K562 (cell line): ENCODE measurements around the gene TARS2. TPM values are rescaled to one million over a fixed set of nuclear protein-coding genes. Genes with fewer than 3 reads are reported as not detected.

Experiments used
- CSDE1 ChIP-seq, 2 experiments: fragments of 450-650 bp; IDR thresholded peaks; 2 replicates each; pipeline ENCODE4 v1.6.1; 2016; ENCODE audit warnings: mild to moderate bottlenecking in 1 of 2
- CXXC5 ChIP-seq: fragments of 250-450 bp; sonication (Bioruptor Pico); IDR thresholded peaks from 2 replicates; pipeline ENCODE4 v1.8.0; 2022; ENCODE audit warnings: inconsistent platforms, mild to moderate bottlenecking, moderate library complexity
- GATA2 ChIP-seq: sonication (generic); formaldehyde crosslinking; IDR thresholded peaks from 2 replicates; pipeline ENCODE4 v1.4.0; 2020; ENCODE audit warnings: mild to moderate bottlenecking, missing genetic modification reagents
- MXI1 ChIP-seq: IDR thresholded peaks from 2 replicates; pipeline ENCODE4 v1.6.1; 2011; ENCODE audit warnings: low read depth, mild to moderate bottlenecking, improper control_type of control experiment, low read length
- MYC ChIP-seq, 2 experiments: fragments of 250-450 bp in 1 of 2; sonication (Bioruptor Pico) in 1 of 2; IDR thresholded peaks; 2 replicates each; pipeline versions ENCODE4 v1.5.1 to v1.6.1; 2012 to 2021; ENCODE audit warnings: low read depth in 2 of 2, borderline replicate concordance in 1 of 2, improper control_type of control experiment in 1 of 2, low read length in 1 of 2, mild to moderate bottlenecking in 1 of 2, moderate library complexity in 1 of 2
- NR3C1 ChIP-seq: sonication (generic); formaldehyde crosslinking; IDR thresholded peaks from 2 replicates; pipeline ENCODE4 v1.8.1; 2022; ENCODE audit warnings: missing genetic modification reagents
- SETDB1 ChIP-seq: IDR thresholded peaks from one replicate; pipeline ENCODE4 v1.6.1; 2012; ENCODE audit warnings: low read length, control low read depth, inconsistent platforms
- SMARCA4 ChIP-seq: fragments of 450-650 bp; IDR thresholded peaks from 2 replicates; pipeline ENCODE4 v1.6.1; 2016
- SRSF9 ChIP-seq: fragments of 200-400 bp; formaldehyde crosslinking; IDR thresholded peaks from 2 replicates; pipeline ENCODE4 v1.6.1; 2017; ENCODE audit warnings: low read depth, low read length, borderline replicate concordance
- TBP ChIP-seq: optimal IDR thresholded peaks from 2 replicates; pipeline ENCODE3; 2011; ENCODE audit warnings: low read depth, low read length, improper control_type of control experiment
- ZNF197 ChIP-seq: fragments of 200-800 bp; sonication (Bioruptor generic); IDR thresholded peaks from 2 replicates; pipeline ENCODE4 v1.6.1; 2016; ENCODE audit warnings: low read depth, missing genetic modification characterization, missing compliant biosample characterization
- ZNF217 ChIP-seq: sonication (generic); formaldehyde crosslinking; IDR thresholded peaks from 2 replicates; pipeline ENCODE4 v1.8.0; 2022; ENCODE audit warnings: mild to moderate bottlenecking, missing genetic modification reagents
- ZNF274 ChIP-seq: IDR thresholded peaks from 2 replicates; pipeline ENCODE4 v1.6.1; 2011; ENCODE audit warnings: low read depth, mild to moderate bottlenecking, low read length, moderate library complexity, borderline replicate concordance
- ZNF408 ChIP-seq: fragments of 250-450 bp; sonication (Bioruptor Pico); IDR thresholded peaks from 2 replicates; pipeline ENCODE4 v1.4.0; 2020; ENCODE audit warnings: low read depth, mild to moderate bottlenecking, moderate library complexity
- ZNF551 ChIP-seq: fragments of 250-450 bp; sonication (Bioruptor Pico); IDR thresholded peaks from 2 replicates; pipeline ENCODE4 v1.5.0; 2021; ENCODE audit warnings: mild to moderate bottlenecking, moderate library complexity
- ZNF76 ChIP-seq: fragments of 250-450 bp; sonication (Bioruptor Pico); IDR thresholded peaks from 2 replicates; pipeline ENCODE4 v1.4.0; 2020; ENCODE audit warnings: mild to moderate bottlenecking, moderate library complexity, borderline replicate concordance
- polyA plus RNA-seq, 8 experiments: library from polyadenylated mRNA; depleted of rRNA in 4 of 8; stranded (reverse) in 5 of 8; unstranded in 3 of 8; fragments of >200 nt; fragmentation: Nextera tagmentation in 2 of 8; fragmentation: Illumina TruSeq in 1 of 8; extraction: Ambion mirVana in 2 of 8; extraction: Trizol in 1 of 8; gene quantifications; 2 replicates each; pipeline versions ENCODE4 v1.2.1 to v1.2.3, GENCODE V29; 2011 to 2014; ENCODE audit warnings: inconsistent platforms in 1 of 8, missing spikeins in 1 of 8
- total RNA-seq, 7 experiments: library from RNA; depleted of rRNA in 6 of 7; stranded (reverse); fragments of >200 nt in 6 of 7; fragmentation: Illumina TruSeq in 2 of 7; extraction: Trizol in 2 of 7; gene quantifications; 2 replicates each; pipeline versions ENCODE4 v1.2.1 to v1.2.3, GENCODE V29; 2011 to 2021; ENCODE audit warnings: low replicate concordance in 1 of 7
- TF ChIP-seq, protein P1 (sequence below), 2 experiments: fragments of 450-650 bp in 1 of 2; sonication (generic) in 1 of 2; formaldehyde crosslinking in 1 of 2; IDR thresholded peaks; 2 replicates each; pipeline versions ENCODE4 v1.7.1 to v1.9.0; 2016 to 2022; ENCODE audit warnings: inconsistent platforms in 1 of 2, mild to moderate bottlenecking in 1 of 2, missing genetic modification reagents in 1 of 2

The TARS2 gene
- total and polyA plus RNA-seq, 9 of the 15 experiments (the other 6 are each of a cell fraction or from before 2014, with no cell fraction given) = 17.0 to 64.2 (median 39.4) TPM

DNA sequence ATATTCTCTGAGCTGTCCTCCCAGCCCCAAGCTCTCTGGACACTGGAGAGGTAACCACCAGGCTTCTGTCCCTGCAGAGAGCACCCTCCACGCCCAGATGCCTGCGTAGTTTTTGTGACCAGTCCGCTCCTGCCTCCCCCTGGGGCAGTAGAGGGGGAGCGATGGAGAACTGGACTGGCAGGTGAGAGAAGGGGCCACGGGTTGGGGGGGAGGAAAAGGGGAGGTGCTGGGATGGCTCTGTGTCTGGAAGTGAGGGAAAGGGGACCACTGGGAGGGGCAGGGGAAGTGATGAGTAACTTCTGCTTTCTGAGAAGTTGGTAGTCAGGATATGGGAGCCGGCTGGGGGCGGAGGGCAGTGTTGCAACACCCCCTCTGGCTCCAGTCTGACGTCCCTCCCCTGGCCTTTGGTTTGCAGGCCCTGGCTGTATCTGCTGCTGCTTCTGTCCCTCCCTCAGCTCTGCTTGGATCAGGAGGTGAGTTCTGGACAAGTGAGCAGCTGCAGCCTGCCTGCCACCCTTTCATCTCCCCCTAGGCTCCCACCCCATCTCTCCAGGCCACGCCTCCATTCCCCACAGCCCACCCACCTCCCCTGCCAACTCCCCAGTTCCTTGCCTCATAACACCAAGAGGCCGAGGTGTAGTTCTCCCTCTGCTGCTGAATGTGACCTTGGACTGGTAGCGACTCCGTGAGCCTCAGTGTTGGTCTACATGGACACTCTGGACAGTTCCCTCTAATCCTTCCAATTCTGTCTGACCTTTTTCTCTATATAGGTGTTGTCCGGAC, 65.1 kb downstream of the TARS2 start (continued):
- TF ChIP-seq SETDB1 = no peak
- no peak for TF ChIP-seq MXI1
- TF ChIP-seq, protein P1, sequence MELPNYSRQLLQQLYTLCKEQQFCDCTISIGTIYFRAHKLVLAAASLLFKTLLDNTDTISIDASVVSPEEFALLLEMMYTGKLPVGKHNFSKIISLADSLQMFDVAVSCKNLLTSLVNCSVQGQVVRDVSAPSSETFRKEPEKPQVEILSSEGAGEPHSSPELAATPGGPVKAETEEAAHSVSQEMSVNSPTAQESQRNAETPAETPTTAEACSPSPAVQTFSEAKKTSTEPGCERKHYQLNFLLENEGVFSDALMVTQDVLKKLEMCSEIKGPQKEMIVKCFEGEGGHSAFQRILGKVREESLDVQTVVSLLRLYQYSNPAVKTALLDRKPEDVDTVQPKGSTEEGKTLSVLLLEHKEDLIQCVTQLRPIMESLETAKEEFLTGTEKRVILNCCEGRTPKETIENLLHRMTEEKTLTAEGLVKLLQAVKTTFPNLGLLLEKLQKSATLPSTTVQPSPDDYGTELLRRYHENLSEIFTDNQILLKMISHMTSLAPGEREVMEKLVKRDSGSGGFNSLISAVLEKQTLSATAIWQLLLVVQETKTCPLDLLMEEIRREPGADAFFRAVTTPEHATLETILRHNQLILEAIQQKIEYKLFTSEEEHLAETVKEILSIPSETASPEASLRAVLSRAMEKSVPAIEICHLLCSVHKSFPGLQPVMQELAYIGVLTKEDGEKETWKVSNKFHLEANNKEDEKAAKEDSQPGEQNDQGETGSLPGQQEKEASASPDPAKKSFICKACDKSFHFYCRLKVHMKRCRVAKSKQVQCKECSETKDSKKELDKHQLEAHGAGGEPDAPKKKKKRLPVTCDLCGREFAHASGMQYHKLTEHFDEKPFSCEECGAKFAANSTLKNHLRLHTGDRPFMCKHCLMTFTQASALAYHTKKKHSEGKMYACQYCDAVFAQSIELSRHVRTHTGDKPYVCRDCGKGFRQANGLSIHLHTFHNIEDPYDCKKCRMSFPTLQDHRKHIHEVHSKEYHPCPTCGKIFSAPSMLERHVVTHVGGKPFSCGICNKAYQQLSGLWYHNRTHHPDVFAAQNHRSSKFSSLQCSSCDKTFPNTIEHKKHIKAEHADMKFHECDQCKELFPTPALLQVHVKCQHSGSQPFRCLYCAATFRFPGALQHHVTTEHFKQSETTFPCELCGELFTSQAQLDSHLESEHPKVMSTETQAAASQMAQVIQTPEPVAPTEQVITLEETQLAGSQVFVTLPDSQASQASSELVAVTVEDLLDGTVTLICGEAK (IDR thresholded peaks at IDR 0.05) = no peak
- TF ChIP-seq, protein P1 (CRISPR knock-in tag; IDR thresholded peaks at IDR 0.05) = no peak
- peak; percentile 52; the same call in 1 of the 2 replicates for TF ChIP-seq CXXC5 (CRISPR knock-in tag)
- peak; percentile 38 for TF ChIP-seq TBP
- TF ChIP-seq ZNF274 = no peak
- TF ChIP-seq NR3C1 (CRISPR knock-in tag) = no peak
- TF ChIP-seq SRSF9 = no peak
- TF ChIP-seq GATA2 (CRISPR knock-in tag) = no peak
- no peak for TF ChIP-seq ZNF76 (CRISPR knock-in tag)
- TF ChIP-seq ZNF551 (CRISPR knock-in tag) = no peak
- TF ChIP-seq CSDE1 (IDR thresholded peaks at IDR 0.05) = no peak
- TF ChIP-seq ZNF197 (CRISPR knock-in tag) = no peak
- TF ChIP-seq ZNF408 (CRISPR knock-in tag) = no peak
- TF ChIP-seq MYC (IDR thresholded peaks at IDR 0.05; ENCODE audit: low read depth, low read length) = no peak
- TF ChIP-seq MYC (CRISPR knock-in tag; IDR thresholded peaks at IDR 0.05; ENCODE audit: borderline replicate concordance, low read depth) = no peak
- peak; percentile 82 for TF ChIP-seq SMARCA4
- no peak for TF ChIP-seq ZNF217 (CRISPR knock-in tag)
